ENCODE data around the gene SERHL2.
"Not testable (repeated sequence)": the region's sequence is repeated elsewhere in the genome, so short reads cannot be mapped to it uniquely, and the experiment has no call there.

Gene SERHL2

GRCh38 chr22:42567950-42568349 is 14.2 kb downstream of the SERHL2 start:
- H3K27ac ChIP-seq (ENCODE audit: low read depth, low read length); H3K4me1 ChIP-seq (ENCODE audit: control insufficient read depth in 5 of 5, insufficient read depth in 5 of 5, low read length in 5 of 5); H3K9ac ChIP-seq (ENCODE audit: low read length in 5 of 5); H3K4me3 ChIP-seq (ENCODE audit: low read depth in 1 of 5, low read length in 5 of 5); H3K27me3 ChIP-seq (ENCODE audit: control insufficient read depth in 5 of 5, insufficient read depth in 4 of 5, low read length in 5 of 5); H3K9me3 ChIP-seq (ENCODE audit: control insufficient read depth in 5 of 5, low read length in 5 of 5): not testable (repeated sequence)
- H3K36me3 ChIP-seq (ENCODE audit: control insufficient read depth in 5 of 5, insufficient read depth in 5 of 5, low read length in 5 of 5), result peaks cover 0 to 35% (median 10%) of the 10 kb centered on the region in 5 donors

GRCh38 chr22:42570580-42570979 is 16.8 kb downstream of the SERHL2 start:
- not testable (repeated sequence) for H3K9ac ChIP-seq (ENCODE audit: low read length in 5 of 5)

GRCh38 chr22:42571068-42571467 is 17.3 kb downstream of the SERHL2 start:
- H3K9ac ChIP-seq (ENCODE audit: low read length in 5 of 5); H3K27ac ChIP-seq (ENCODE audit: low read depth, low read length); H3K4me1 ChIP-seq (ENCODE audit: control insufficient read depth in 5 of 5, insufficient read depth in 5 of 5, low read length in 5 of 5); H3K4me3 ChIP-seq (ENCODE audit: low read depth in 1 of 5, low read length in 5 of 5); H3K9me3 ChIP-seq (ENCODE audit: control insufficient read depth in 5 of 5, low read length in 5 of 5); H3K27me3 ChIP-seq (ENCODE audit: control insufficient read depth in 5 of 5, insufficient read depth in 4 of 5, low read length in 5 of 5): not testable (repeated sequence)
- peaks cover 0 to 50% (median 20%) of the 10 kb centered on the region in 5 donors for H3K36me3 ChIP-seq (ENCODE audit: control insufficient read depth in 5 of 5, insufficient read depth in 5 of 5, low read length in 5 of 5)

More at GRCh38 chr22:42570580-42570979, 16.8 kb downstream of the SERHL2 start:
- H3K9me3 ChIP-seq (ENCODE audit: control insufficient read depth in 5 of 5, low read length in 5 of 5); H3K4me1 ChIP-seq (ENCODE audit: control insufficient read depth in 5 of 5, insufficient read depth in 5 of 5, low read length in 5 of 5); H3K27me3 ChIP-seq (ENCODE audit: control insufficient read depth in 5 of 5, insufficient read depth in 4 of 5, low read length in 5 of 5); H3K4me3 ChIP-seq (ENCODE audit: low read depth in 1 of 5, low read length in 5 of 5); H3K27ac ChIP-seq (ENCODE audit: low read depth, low read length): not testable (repeated sequence)
- H3K36me3 ChIP-seq (ENCODE audit: control insufficient read depth in 5 of 5, insufficient read depth in 5 of 5, low read length in 5 of 5), result peaks cover 0 to 50% (median 23%) of the 10 kb centered on the region in 5 donors

- peaks cover 0 to 69% (median 39%) of the 10 kb centered on the region in 5 donors for H3K36me3 ChIP-seq (ENCODE audit: control insufficient read depth in 5 of 5, insufficient read depth in 5 of 5, low read length in 5 of 5)
- not testable (repeated sequence) for H3K27me3 ChIP-seq (ENCODE audit: control insufficient read depth in 5 of 5, insufficient read depth in 4 of 5, low read length in 5 of 5); H3K4me1 ChIP-seq (ENCODE audit: control insufficient read depth in 5 of 5, insufficient read depth in 5 of 5, low read length in 5 of 5); H3K9ac ChIP-seq (ENCODE audit: low read length in 5 of 5); H3K9me3 ChIP-seq (ENCODE audit: control insufficient read depth in 5 of 5, low read length in 5 of 5); H3K27ac ChIP-seq (ENCODE audit: low read depth, low read length); H3K4me3 ChIP-seq (ENCODE audit: low read depth in 1 of 5, low read length in 5 of 5)
Measured at GRCh38 chr22:42574046-42574445, 20.3 kb downstream of the SERHL2 start.

- not testable (repeated sequence) for H3K4me3 ChIP-seq (ENCODE audit: low read depth in 1 of 5, low read length in 5 of 5); H3K27ac ChIP-seq (ENCODE audit: low read depth, low read length); H3K9ac ChIP-seq (ENCODE audit: low read length in 5 of 5); H3K27me3 ChIP-seq (ENCODE audit: control insufficient read depth in 5 of 5, insufficient read depth in 4 of 5, low read length in 5 of 5); H3K4me1 ChIP-seq (ENCODE audit: control insufficient read depth in 5 of 5, insufficient read depth in 5 of 5, low read length in 5 of 5); H3K9me3 ChIP-seq (ENCODE audit: control insufficient read depth in 5 of 5, low read length in 5 of 5)
- H3K36me3 ChIP-seq (ENCODE audit: control insufficient read depth in 5 of 5, insufficient read depth in 5 of 5, low read length in 5 of 5), result peaks cover 0 to 68% (median 39%) of the 10 kb centered on the region in 5 donors
Measured at GRCh38 chr22:42574468-42574867, 20.7 kb downstream of the SERHL2 start.

- peaks cover 0 to 57% (median 35%) of the 10 kb centered on the region in 5 donors for H3K36me3 ChIP-seq (ENCODE audit: control insufficient read depth in 5 of 5, insufficient read depth in 5 of 5, low read length in 5 of 5)
- H3K27me3 ChIP-seq (ENCODE audit: control insufficient read depth in 5 of 5, insufficient read depth in 4 of 5, low read length in 5 of 5); H3K9me3 ChIP-seq (ENCODE audit: control insufficient read depth in 5 of 5, low read length in 5 of 5); H3K4me1 ChIP-seq (ENCODE audit: control insufficient read depth in 5 of 5, insufficient read depth in 5 of 5, low read length in 5 of 5); H3K9ac ChIP-seq (ENCODE audit: low read length in 5 of 5); H3K27ac ChIP-seq (ENCODE audit: low read depth, low read length); H3K4me3 ChIP-seq (ENCODE audit: low read depth in 1 of 5, low read length in 5 of 5): not testable (repeated sequence)
Measured at GRCh38 chr22:42575996-42576574, 22.3 kb downstream of the SERHL2 start.

- not testable (repeated sequence) for H3K27me3 ChIP-seq (ENCODE audit: control insufficient read depth in 5 of 5, insufficient read depth in 4 of 5, low read length in 5 of 5); H3K9me3 ChIP-seq (ENCODE audit: control insufficient read depth in 5 of 5, low read length in 5 of 5); H3K4me3 ChIP-seq (ENCODE audit: low read depth in 1 of 5, low read length in 5 of 5); H3K9ac ChIP-seq (ENCODE audit: low read length in 5 of 5); H3K27ac ChIP-seq (ENCODE audit: low read depth, low read length)
- peaks cover 0 to 15% (median 6%) of the 10 kb centered on the region in 5 donors for H3K4me1 ChIP-seq (ENCODE audit: control insufficient read depth in 5 of 5, insufficient read depth in 5 of 5, low read length in 5 of 5)
- H3K36me3 ChIP-seq (ENCODE audit: control insufficient read depth in 5 of 5, insufficient read depth in 5 of 5, low read length in 5 of 5), result peaks cover 0 to 53% (median 30%) of the 10 kb centered on the region in 5 donors
Measured at GRCh38 chr22:42577141-42577540, 23.4 kb downstream of the SERHL2 start.

GRCh38 chr22:42577623-42578240 is 24.0 kb downstream of the SERHL2 start:
- no peak overlapping the region for H3K9ac ChIP-seq (ENCODE audit: low read length in 5 of 5)
- H3K27ac ChIP-seq (ENCODE audit: low read depth, low read length), result no peak overlapping the region
- H3K36me3 ChIP-seq (ENCODE audit: control insufficient read depth in 5 of 5, insufficient read depth in 5 of 5, low read length in 5 of 5), result peaks cover 0 to 48% (median 30%) of the 10 kb centered on the region in 5 donors
- peaks cover 0 to 18% (median 11%) of the 10 kb centered on the region in 5 donors for H3K4me1 ChIP-seq (ENCODE audit: control insufficient read depth in 5 of 5, insufficient read depth in 5 of 5, low read length in 5 of 5)
- no peaks in the 10 kb centered on the region for H3K9me3 ChIP-seq (ENCODE audit: control insufficient read depth in 5 of 5, low read length in 5 of 5)
- no peak overlapping the region for H3K4me3 ChIP-seq (ENCODE audit: low read depth in 1 of 5, low read length in 5 of 5)
- no peaks in the 10 kb centered on the region for H3K27me3 ChIP-seq (ENCODE audit: control insufficient read depth in 5 of 5, insufficient read depth in 4 of 5, low read length in 5 of 5)

GRCh38 chr22:42580040-42580439 is 26.3 kb downstream of the SERHL2 start:
- peaks cover 0 to 54% (median 38%) of the 10 kb centered on the region in 5 donors for H3K36me3 ChIP-seq (ENCODE audit: control insufficient read depth in 5 of 5, insufficient read depth in 5 of 5, low read length in 5 of 5)
- peaks cover 0 to 15% (median 11%) of the 10 kb centered on the region in 5 donors for H3K4me1 ChIP-seq (ENCODE audit: control insufficient read depth in 5 of 5, insufficient read depth in 5 of 5, low read length in 5 of 5)

GRCh38 chr22:42581194-42581761 is 27.5 kb downstream of the SERHL2 start:
- peaks cover 0 to 57% (median 45%) of the 10 kb centered on the region in 5 donors for H3K36me3 ChIP-seq (ENCODE audit: control insufficient read depth in 5 of 5, insufficient read depth in 5 of 5, low read length in 5 of 5)
- H3K27ac ChIP-seq (ENCODE audit: low read depth, low read length); H3K9me3 ChIP-seq (ENCODE audit: control insufficient read depth in 5 of 5, low read length in 5 of 5); H3K27me3 ChIP-seq (ENCODE audit: control insufficient read depth in 5 of 5, insufficient read depth in 4 of 5, low read length in 5 of 5): not testable (repeated sequence)
- peak overlapping the region; percentile 65 to 78 (median 68) for H3K4me3 ChIP-seq (ENCODE audit: low read depth in 1 of 5, low read length in 5 of 5)
- peak overlapping the region in 4 of 5 donors; percentile 56 to 79 (median 78) for H3K9ac ChIP-seq (ENCODE audit: low read length in 5 of 5)
- peaks cover 0 to 15% (median 11%) of the 10 kb centered on the region in 5 donors for H3K4me1 ChIP-seq (ENCODE audit: control insufficient read depth in 5 of 5, insufficient read depth in 5 of 5, low read length in 5 of 5)

More at GRCh38 chr22:42580040-42580439, 26.3 kb downstream of the SERHL2 start:
- H3K9ac ChIP-seq (ENCODE audit: low read length in 5 of 5); H3K4me3 ChIP-seq (ENCODE audit: low read depth in 1 of 5, low read length in 5 of 5); H3K27ac ChIP-seq (ENCODE audit: low read depth, low read length); H3K9me3 ChIP-seq (ENCODE audit: control insufficient read depth in 5 of 5, low read length in 5 of 5); H3K27me3 ChIP-seq (ENCODE audit: control insufficient read depth in 5 of 5, insufficient read depth in 4 of 5, low read length in 5 of 5): not testable (repeated sequence)

All from subcutaneous abdominal adipose tissue (tissue), 5 donors.